ENCODE measurements around the gene CHD2.

DNA sequence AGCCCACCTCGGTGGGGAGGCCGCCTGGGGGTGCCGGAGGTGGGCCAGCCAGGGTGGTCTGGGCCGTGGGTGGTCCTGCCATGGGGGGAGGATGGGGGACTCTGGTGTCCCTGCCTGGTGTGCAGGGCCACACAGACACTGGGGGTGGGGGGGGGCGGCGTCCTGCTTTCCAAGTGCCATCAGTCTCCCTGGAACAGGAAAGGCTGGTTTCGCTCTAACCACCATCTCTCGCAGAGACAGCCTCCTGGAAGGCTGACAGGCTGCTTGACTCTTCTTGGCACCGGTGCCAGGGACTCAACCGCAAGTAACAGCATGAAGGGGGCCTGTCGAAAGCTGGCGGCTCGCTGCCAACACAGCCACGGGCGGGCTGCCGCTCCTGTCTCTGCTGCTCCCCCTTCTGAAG, 148.6 kb downstream of the CHD2 start:
- TF ChIP-seq OSR1 (CRISPR knock-in tag; IDR thresholded peaks at IDR 0.05) = no peak
- TF ChIP-seq, protein P1, sequence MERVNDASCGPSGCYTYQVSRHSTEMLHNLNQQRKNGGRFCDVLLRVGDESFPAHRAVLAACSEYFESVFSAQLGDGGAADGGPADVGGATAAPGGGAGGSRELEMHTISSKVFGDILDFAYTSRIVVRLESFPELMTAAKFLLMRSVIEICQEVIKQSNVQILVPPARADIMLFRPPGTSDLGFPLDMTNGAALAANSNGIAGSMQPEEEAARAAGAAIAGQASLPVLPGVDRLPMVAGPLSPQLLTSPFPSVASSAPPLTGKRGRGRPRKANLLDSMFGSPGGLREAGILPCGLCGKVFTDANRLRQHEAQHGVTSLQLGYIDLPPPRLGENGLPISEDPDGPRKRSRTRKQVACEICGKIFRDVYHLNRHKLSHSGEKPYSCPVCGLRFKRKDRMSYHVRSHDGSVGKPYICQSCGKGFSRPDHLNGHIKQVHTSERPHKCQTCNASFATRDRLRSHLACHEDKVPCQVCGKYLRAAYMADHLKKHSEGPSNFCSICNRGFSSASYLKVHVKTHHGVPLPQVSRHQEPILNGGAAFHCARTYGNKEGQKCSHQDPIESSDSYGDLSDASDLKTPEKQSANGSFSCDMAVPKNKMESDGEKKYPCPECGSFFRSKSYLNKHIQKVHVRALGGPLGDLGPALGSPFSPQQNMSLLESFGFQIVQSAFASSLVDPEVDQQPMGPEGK (CRISPR knock-in tag; IDR thresholded peaks at IDR 0.05; ENCODE audit: borderline replicate concordance) = no peak
